MM.1S (cell line): ENCODE data around the gene FOXK1.

Experiments used
- DNase-seq: peaks from one replicate; pipeline ENCODE4 v3.0.0-alpha.2; 2015
- H2AFZ ChIP-seq: fragments of 300-600 bp; sonication (generic); 2 replicates; pipeline ENCODE4 v1.6.0; 2016; ENCODE audit warnings: antibody characterized with exemption, low read length
- H3F3A ChIP-seq: fragments of 300-600 bp; sonication (generic); 2 replicates; pipeline ENCODE4 v1.6.1; 2016; ENCODE audit warnings: mild to moderate bottlenecking, antibody characterized with exemption, low read length, moderate library complexity, mixed read lengths; ENCODE audit not compliant: insufficient read depth
- H3K27ac ChIP-seq: fragments of 300-600 bp; sonication (generic); 2 replicates; pipeline ENCODE4 v1.5.1; 2016; ENCODE audit warnings: mild to moderate bottlenecking, low read length
- H3K27me3 ChIP-seq: fragments of 300-600 bp; sonication (generic); replicated peaks from 2 replicates; pipeline ENCODE4 v1.6.0; 2016; ENCODE audit warnings: low read length; ENCODE audit not compliant: insufficient read depth
- H3K36me3 ChIP-seq: fragments of 300-600 bp; sonication (generic); replicated peaks from 2 replicates; pipeline ENCODE4 v1.6.1; 2016; ENCODE audit warnings: mild to moderate bottlenecking, low read length, mixed read lengths; ENCODE audit not compliant: insufficient read depth
- H3K4me1 ChIP-seq: fragments of 300-600 bp; sonication (generic); 2 replicates; pipeline ENCODE4 v1.6.1; 2016; ENCODE audit warnings: low read length, mixed read lengths
- H3K4me2 ChIP-seq: fragments of 300-600 bp; sonication (generic); 2 replicates; pipeline ENCODE4 v1.6.0; 2016; ENCODE audit warnings: low read depth, low read length
- H3K4me3 ChIP-seq: fragments of 300-600 bp; sonication (generic); 2 replicates; pipeline ENCODE4 v1.5.1; 2016; ENCODE audit warnings: low read length, mixed read lengths
- H3K79me2 ChIP-seq: fragments of 300-600 bp; sonication (generic); 2 replicates; pipeline ENCODE4 v1.6.1; 2016; ENCODE audit warnings: mixed run types, low read length, mixed read lengths
- H3K9ac ChIP-seq: fragments of 300-600 bp; sonication (generic); 2 replicates; pipeline ENCODE4 v1.6.1; 2016; ENCODE audit warnings: low read length, mixed read lengths
- H3K9me2 ChIP-seq: fragments of 300-600 bp; sonication (generic); replicated peaks from 2 replicates; pipeline ENCODE4 v1.6.1; 2016; ENCODE audit warnings: mild to moderate bottlenecking, low read length, mixed read lengths; ENCODE audit not compliant: insufficient read depth
- H3K9me3 ChIP-seq: fragments of 300-600 bp; sonication (generic); replicated peaks from 2 replicates; pipeline ENCODE4 v1.6.1; 2016; ENCODE audit warnings: mild to moderate bottlenecking, low read length, mixed read lengths; ENCODE audit not compliant: insufficient read depth
- H4K20me1 ChIP-seq: fragments of 300-600 bp; sonication (generic); 2 replicates; pipeline ENCODE4 v1.6.1; 2016; ENCODE audit warnings: mild to moderate bottlenecking, low read length, moderate library complexity, mixed read lengths; ENCODE audit not compliant: insufficient read depth
- EZH2 ChIP-seq: fragments of 300-600 bp; sonication (generic); optimal IDR thresholded peaks from 2 replicates; pipeline ENCODE3; 2017; ENCODE audit warnings: low read depth, mild to moderate bottlenecking, antibody characterized with exemption, low read length, mixed read lengths
- EZH2phosphoT487 ChIP-seq: fragments of 300-600 bp; sonication (generic); IDR thresholded peaks from 2 replicates; pipeline ENCODE4 v1.6.1; 2018; ENCODE audit warnings: antibody characterized with exemption, low read length
- TF ChIP-seq, protein P1 (sequence below): fragments of 300-600 bp; sonication (generic); IDR thresholded peaks from 2 replicates; pipeline ENCODE4 v1.5.1; 2016; ENCODE audit warnings: antibody characterized with exemption, low read length, mixed read lengths

The FOXK1 gene

DNA sequence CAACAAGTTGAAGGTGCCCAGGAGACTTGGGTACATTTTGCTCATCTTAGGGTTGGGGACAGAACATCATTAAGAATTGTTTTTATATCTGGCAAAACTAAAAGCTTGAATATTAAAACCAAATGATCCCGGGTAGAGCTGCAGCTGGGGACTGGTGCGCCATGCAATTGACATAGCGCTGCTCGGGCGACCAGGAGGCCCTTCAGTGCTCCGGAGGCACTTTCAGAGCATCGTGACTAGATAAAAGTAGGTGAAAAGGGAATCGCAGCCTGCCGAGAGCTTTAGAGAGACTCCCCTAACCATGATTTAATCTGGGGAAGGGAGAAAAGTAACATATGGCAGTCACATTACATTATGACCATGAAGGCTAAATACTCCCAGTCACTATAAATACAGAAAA lies 21.4 kb downstream of the FOXK1 start:
- Histone ChIP-seq H3K79me2 (peaks cover 89% of the 10 kb centered on the region), H3F3A (no peaks in the 10 kb centered on the region), H3K4me3 (no peak overlapping the region), H3K36me3 (no peaks in the 10 kb centered on the region), H3K27ac (no peak overlapping the region), H3K9ac (no peak overlapping the region), H3K4me1 (no peaks in the 10 kb centered on the region), H3K4me2 (no peak overlapping the region), H3K27me3 (no peaks in the 10 kb centered on the region), H3K9me3 (no peaks in the 10 kb centered on the region), H2AFZ (no peak overlapping the region), H3K9me2 (no peaks in the 10 kb centered on the region), H4K20me1 (no peaks in the 10 kb centered on the region)
- TF ChIP-seq, protein P1, sequence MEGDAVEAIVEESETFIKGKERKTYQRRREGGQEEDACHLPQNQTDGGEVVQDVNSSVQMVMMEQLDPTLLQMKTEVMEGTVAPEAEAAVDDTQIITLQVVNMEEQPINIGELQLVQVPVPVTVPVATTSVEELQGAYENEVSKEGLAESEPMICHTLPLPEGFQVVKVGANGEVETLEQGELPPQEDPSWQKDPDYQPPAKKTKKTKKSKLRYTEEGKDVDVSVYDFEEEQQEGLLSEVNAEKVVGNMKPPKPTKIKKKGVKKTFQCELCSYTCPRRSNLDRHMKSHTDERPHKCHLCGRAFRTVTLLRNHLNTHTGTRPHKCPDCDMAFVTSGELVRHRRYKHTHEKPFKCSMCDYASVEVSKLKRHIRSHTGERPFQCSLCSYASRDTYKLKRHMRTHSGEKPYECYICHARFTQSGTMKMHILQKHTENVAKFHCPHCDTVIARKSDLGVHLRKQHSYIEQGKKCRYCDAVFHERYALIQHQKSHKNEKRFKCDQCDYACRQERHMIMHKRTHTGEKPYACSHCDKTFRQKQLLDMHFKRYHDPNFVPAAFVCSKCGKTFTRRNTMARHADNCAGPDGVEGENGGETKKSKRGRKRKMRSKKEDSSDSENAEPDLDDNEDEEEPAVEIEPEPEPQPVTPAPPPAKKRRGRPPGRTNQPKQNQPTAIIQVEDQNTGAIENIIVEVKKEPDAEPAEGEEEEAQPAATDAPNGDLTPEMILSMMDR, result no peak
- no peak for DNase-seq

GRCh38 chr7:4706384-4707216 lies 24.5 kb downstream of the FOXK1 start:
- Histone ChIP-seq H3K4me2 (no peak overlapping the region), H3K9me3 (no peaks in the 10 kb centered on the region), H3K36me3 (no peaks in the 10 kb centered on the region), H4K20me1 (no peaks in the 10 kb centered on the region), H3K79me2 (peaks cover 88% of the 10 kb centered on the region), H3K27ac (no peak overlapping the region), H2AFZ (no peak overlapping the region), H3F3A (no peaks in the 10 kb centered on the region), H3K4me1 (no peaks in the 10 kb centered on the region), H3K9me2 (no peaks in the 10 kb centered on the region), H3K4me3 (no peak overlapping the region), H3K9ac (no peak overlapping the region), H3K27me3 (no peaks in the 10 kb centered on the region)
- TF ChIP-seq EZH2, result no peak
- TF ChIP-seq EZH2phosphoT487, result no peak
- TF ChIP-seq, protein P1, result no peak
- no peak for DNase-seq

DNA sequence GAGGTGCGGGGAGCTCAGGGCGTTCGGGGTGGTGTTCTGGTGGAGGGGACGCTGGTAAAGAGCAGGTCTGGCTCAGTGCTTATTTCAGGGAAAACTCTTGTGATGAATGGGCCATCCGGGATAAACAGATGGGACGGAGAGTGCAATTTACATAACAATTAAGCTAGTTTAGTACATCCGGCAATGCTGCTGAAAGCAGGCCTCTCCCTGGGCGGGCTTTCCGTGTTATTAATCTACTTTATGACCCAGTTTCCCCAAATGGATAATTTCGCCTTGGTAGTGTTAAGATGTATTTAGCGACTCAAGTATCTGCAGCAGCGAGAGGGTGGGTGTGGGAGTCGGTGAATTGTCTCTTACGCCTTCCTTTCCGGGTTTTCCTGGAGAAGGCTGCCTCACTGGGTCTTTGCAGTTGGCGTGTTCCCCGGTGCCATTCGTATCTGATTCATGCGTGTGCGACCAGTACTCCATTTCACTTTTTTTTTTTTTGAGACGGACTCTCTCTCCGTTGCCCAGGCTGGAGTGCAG lies 25.2 kb downstream of the FOXK1 start:
- no peaks in the 10 kb centered on the region for H3F3A ChIP-seq
- no peaks in the 10 kb centered on the region for H3K9me2 ChIP-seq
- H3K36me3 ChIP-seq, result no peaks in the 10 kb centered on the region
- H3K27me3 ChIP-seq, result no peaks in the 10 kb centered on the region
- no peaks in the 10 kb centered on the region for H3K4me1 ChIP-seq
- H3K27ac ChIP-seq, result no peak overlapping the region
- no peak overlapping the region for H3K4me3 ChIP-seq
- H2AFZ ChIP-seq, result no peak overlapping the region
- no peaks in the 10 kb centered on the region for H4K20me1 ChIP-seq
- no peaks in the 10 kb centered on the region for H3K9me3 ChIP-seq
- H3K4me2 ChIP-seq, result no peak overlapping the region
- TF ChIP-seq EZH2 (no peak), EZH2phosphoT487 (no peak)
- TF ChIP-seq, protein P1, result no peak
- H3K79me2 ChIP-seq, result peaks cover 88% of the 10 kb centered on the region
- no peak overlapping the region for H3K9ac ChIP-seq
- no peak for DNase-seq
